GM18520 (cell line): Measurements from ENCODE around the gene ADORA2A.

Experiments
- ATAC-seq: cut with Tn5 transposase; IDR thresholded peaks from one replicate; pipeline ENCODE4 v1.9.1; 2021; ENCODE audit not compliant: unreplicated experiment

The ADORA2A gene

GRCh38 chr22:24431309-24432034, 4.1 kb downstream of the ADORA2A start:
- ATAC-seq = no peak

- no peak for ATAC-seq
Measured at GRCh38 chr22:24432059-24432853, 4.9 kb downstream of the ADORA2A start.

GRCh38 chr22:24433001-24433827, 5.8 kb downstream of the ADORA2A start:
- ATAC-seq = no peak

GRCh38 chr22:24433828-24434470, 6.5 kb downstream of the ADORA2A start:
- peak; percentile 62 for ATAC-seq

GRCh38 chr22:24434471-24435322, 7.3 kb downstream of the ADORA2A start:
- ATAC-seq = peak; percentile 47

- no peak for ATAC-seq
Measured at GRCh38 chr22:24435323-24435645, 7.9 kb downstream of the ADORA2A start.

GRCh38 chr22:24435861-24436371, 8.5 kb downstream of the ADORA2A start:
- ATAC-seq = no peak

- ATAC-seq = no peak
Measured at GRCh38 chr22:24436553-24436952, 9.2 kb downstream of the ADORA2A start.

GRCh38 chr22:24437091-24437490, 9.7 kb downstream of the ADORA2A start:
- ATAC-seq = no peak

- ATAC-seq = no peak
Measured at GRCh38 chr22:24437741-24438328, 10.4 kb downstream of the ADORA2A start.

GRCh38 chr22:24440270-24440717, 12.9 kb downstream of the ADORA2A start:
- no peak for ATAC-seq

- ATAC-seq = no peak
Measured at GRCh38 chr22:24440718-24441405, 13.5 kb downstream of the ADORA2A start.

- no peak for ATAC-seq
Measured at GRCh38 chr22:24441406-24442351, 14.3 kb downstream of the ADORA2A start.

- ATAC-seq = no peak
Measured at GRCh38 chr22:24442352-24442744, 14.9 kb downstream of the ADORA2A start.

- no peak for ATAC-seq
Measured at GRCh38 chr22:24443668-24444067, 16.3 kb downstream of the ADORA2A start.

- no peak for ATAC-seq
Measured at GRCh38 chr22:24444251-24444650, 16.9 kb downstream of the ADORA2A start.

GRCh38 chr22:24444729-24445466, 17.5 kb downstream of the ADORA2A start:
- no peak for ATAC-seq
